COR-L47 (cell line): ENCODE measurements around the gene CAMK4.
"Not testable (repeated sequence)": the region's sequence is repeated elsewhere in the genome, so short reads cannot be mapped to it uniquely, and the experiment has no call there.

Source experiments
- DNase-seq: peaks from one replicate; lab custom pipeline; 2025; lab: John Stamatoyannopoulos, UW

Gene CAMK4

DNA sequence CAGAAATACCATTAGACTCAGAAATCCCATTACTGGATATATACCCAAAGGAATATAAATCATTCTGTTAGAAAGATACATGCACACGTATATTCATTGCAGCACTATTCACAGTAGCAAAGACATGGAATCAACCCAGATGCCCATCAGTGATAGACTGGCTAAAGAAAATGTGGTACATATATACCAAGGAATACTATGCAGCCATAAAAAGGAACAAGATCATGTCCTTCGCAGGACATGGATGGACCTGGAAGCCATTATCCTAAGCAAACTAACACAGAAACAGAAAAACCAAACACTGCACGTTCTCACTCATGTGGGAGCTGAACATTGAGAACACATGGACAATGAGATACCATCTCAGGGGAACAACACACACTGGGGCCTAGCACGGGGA lies 33.4 kb downstream of the CAMK4 start:
- not testable (repeated sequence) for DNase-seq

DNA sequence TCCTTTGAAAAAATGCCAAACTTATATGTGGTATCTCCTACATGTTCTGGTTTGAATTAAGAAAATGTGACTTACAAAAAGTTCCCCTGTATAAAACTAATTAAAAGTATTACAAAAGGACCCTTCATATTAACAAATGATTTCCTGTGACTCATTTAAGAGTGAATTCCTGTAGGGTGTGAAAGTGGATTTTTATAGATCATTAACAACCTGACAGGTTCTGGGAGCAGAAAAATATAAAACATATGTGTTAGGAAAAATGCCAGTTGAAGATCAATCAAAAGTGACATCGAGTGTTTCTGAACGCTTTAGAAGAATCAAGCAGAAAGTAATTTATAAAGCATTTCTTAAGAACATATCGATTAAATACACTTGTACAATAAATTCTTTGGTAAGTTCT lies 35.5 kb downstream of the CAMK4 start:
- DNase-seq, result no peak

- no peak for DNase-seq
Measured at GRCh38 chr5:111261610-111262009, 37.4 kb downstream of the CAMK4 start.

- no peak for DNase-seq
Measured at GRCh38 chr5:111262153-111262552, 38.0 kb downstream of the CAMK4 start.

- no peak for DNase-seq
Measured at GRCh38 chr5:111262815-111263214, 38.6 kb downstream of the CAMK4 start.

DNA sequence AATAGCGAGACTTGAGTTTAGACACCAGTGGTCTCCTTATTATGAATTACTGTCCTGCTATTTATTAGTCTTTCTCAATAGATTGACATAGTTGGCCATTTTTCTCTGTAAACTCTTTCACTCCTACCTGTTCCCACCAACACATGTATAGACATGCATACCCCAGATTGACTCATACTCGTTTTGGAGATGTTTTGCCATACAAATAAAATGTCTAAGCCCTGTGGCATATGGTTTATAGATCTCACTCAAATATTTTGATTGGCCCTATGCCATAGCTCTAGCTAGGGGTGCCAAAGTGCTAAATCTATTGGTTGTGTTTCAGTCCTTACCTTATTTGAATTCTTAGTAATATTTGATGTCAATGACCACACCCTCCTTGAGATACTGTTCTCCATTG lies 42.3 kb downstream of the CAMK4 start:
- DNase-seq, result no peak

DNA sequence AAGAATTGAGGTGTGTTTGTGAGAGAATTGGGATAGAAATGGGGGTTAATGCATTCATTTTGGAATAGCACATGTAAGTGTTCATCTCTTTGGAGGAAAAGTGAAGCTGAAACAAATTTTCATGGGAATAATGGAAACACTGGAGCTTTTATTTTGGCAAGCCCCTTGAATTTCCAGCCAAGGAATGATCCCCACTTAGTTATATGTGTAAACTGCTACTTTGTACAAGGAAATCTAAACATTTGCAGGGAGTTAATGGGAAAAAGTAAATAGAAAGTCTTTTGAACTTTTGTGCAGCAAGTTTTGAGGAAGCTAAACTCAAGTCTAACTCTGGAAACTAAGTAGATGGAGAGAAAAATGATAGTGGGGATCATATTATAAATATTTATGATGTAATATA lies 44.1 kb downstream of the CAMK4 start:
- no peak for DNase-seq

- no peak for DNase-seq
Measured at GRCh38 chr5:111271885-111272284, 47.7 kb downstream of the CAMK4 start.

DNA sequence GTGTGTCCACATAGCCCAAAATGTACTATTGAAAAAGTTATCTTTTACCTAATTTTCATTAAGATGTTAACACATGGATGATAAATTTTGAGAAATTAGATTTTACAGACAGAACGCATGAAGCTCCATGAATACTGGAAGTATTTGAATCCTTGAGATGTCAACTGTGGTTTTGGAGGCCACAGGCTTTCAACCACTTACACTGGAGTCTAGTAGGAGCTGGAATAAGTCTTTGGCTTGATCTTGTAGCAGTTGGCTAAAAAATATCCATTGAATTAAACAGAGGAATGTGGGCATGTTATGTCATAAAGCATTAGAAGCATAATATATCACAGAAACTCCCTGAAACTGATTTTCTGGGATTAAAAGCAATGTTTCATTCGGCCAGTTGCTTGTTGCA lies 52.9 kb downstream of the CAMK4 start:
- DNase-seq, result no peak

- DNase-seq, result no peak
Measured at GRCh38 chr5:111278858-111279504, 54.8 kb downstream of the CAMK4 start.

DNA sequence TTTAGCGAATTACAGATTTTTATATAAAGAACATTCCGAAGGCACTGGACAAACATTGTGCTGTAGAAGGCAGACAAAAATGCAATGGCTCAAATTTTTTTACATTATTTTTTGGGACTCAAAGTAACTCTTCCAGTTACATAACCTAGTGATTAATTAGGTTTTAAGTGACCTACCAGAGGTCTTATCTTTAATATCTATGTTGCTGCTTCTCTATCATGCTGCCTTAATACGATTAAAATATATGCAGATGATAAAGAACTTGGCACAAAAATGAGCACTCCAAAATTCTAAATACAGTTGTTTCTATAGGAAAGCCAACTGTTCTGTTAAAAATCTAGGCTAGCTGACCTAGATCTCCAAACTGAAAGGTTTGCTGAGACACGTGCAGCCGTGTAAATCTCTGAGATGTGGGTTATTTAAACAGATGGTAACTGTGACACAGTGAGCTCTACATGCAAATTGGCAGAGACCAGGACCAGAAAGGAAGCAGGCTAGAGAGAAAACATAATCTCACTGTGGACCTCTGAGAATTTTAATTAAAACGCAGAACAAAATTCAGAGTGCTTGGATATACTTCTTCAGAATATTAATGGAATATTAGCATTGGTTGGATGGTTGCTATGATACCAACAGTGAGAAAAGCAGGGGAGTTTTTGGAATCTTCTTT lies 56.2 kb downstream of the CAMK4 start:
- DNase-seq, result no peak

- no peak for DNase-seq
Measured at GRCh38 chr5:111282798-111283197, 58.6 kb downstream of the CAMK4 start.

GRCh38 chr5:111284825-111285224 lies 60.6 kb downstream of the CAMK4 start:
- DNase-seq, result no peak

- no peak for DNase-seq
Measured at GRCh38 chr5:111294551-111294950, 70.4 kb downstream of the CAMK4 start.

DNA sequence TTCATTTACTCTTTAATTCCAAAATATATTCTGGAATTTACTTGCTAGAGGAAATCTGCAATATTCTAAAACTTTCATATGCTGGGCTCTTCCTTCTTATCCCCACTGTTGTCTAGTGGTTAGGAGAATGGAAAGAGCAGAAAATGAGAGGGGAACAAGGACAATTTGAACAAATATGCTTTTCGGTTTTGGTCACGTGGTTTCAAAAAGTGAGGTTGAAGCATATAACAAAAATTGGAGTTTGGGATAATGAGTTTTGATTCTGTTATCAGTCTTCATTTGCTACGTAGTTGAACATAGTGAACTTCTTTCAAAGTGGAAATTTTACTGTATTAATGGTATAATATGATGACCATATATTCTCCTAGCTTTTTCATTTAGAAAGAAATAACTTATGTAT lies 71.5 kb downstream of the CAMK4 start:
- no peak for DNase-seq

DNA sequence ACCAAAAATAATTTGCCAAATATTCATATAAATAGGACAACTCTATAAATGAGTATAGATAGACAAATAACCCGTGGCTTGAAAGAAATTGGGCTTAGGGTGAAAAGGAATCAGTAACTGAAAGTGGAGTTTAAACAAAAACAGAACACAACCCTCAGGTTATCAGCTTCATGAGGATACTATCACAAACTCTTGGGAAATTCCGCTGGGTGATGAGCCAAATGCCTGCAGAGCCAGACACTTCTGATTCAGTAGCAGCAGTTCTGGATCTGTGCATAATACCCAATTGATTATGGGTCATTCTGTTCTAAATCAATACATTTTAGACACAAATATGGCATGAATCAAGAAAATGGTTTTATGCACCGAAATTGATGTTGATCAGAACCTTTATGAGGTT lies 72.4 kb downstream of the CAMK4 start:
- DNase-seq, result no peak

GRCh38 chr5:111299067-111299481 lies 74.9 kb downstream of the CAMK4 start:
- peak; percentile 22 for DNase-seq

DNA sequence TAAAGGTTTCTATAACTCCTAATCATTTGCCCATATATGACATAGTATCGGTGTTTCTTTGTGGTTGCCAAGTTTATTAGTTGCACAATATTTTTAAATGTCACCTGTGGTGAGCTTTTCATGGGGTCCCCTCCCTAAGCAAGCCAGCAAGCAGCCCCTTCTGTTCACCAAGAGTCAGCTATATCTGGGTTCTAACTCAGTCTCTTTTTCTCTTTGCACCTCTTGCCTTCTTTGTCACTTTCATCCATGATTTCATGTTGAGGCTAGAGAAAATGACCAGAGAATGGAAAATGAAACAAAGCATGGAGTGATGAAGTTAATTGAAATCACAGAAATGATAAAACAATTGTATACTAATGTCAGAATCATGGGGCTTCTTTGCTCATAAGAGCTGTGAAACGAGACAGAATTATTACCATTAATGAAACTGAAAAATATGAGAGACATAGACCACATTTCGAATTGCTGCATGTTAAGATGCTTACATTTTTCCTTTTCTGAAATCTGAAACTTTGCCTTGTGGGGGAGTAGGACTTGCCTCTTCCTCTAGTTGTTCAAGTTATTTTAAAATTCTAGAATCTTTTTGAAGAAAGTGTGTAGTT lies 75.7 kb downstream of the CAMK4 start:
- no peak for DNase-seq

DNA sequence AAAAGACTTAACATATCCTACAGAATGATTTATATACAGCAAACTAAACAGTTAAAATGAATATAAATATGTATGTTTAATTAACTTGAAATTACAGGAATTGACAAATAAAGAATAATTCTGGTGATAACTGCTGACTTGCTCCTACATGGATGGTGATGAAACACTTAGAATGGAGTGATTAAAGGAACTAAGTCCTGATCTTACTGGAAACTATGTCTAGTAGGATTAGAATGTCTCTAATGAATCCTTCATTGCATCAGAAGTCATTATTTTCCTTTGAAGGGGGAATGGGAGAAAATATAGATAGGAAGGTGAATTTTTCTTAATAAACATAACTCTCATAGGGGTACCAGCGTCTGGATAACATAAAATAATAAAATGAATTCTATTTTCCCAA lies 77.1 kb downstream of the CAMK4 start:
- DNase-seq, result no peak

- DNase-seq, result not testable (repeated sequence)
Measured at GRCh38 chr5:111302043-111302442, 77.9 kb downstream of the CAMK4 start.

DNA sequence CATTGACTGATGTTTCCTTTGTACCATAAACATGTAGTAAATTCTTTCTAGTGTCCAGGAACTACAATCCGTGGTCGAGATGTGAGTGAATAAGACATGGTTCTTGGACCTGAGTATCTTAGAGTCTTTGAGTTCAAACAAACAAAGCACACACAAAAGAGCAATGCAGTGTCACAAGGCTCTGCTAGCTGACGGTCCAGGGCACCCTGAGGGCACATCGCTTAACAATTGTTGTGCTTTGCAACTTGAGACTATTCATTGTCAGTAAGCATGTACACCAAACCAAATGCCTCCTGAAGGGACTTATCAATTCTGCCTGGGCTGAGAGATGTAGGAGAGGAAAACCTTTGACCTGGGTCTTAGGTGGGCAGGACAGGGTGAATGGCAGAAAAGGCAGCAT lies 84.8 kb downstream of the CAMK4 start:
- DNase-seq, result no peak

GRCh38 chr5:111309384-111309783 lies 85.2 kb downstream of the CAMK4 start:
- DNase-seq, result no peak
